HEK293 (cell line): Measurements from ENCODE around the gene LRRC74B.

ENCODE experiments used
- CTCF ChIP-seq: fragments of 450-650 bp; formaldehyde crosslinking; IDR thresholded peaks from 2 replicates; pipeline ENCODE4 v1.5.1; 2016; ENCODE audit warnings: missing biosample characterization, missing genetic modification characterization
- GLI4 ChIP-seq: fragments of 450-650 bp; formaldehyde crosslinking; IDR thresholded peaks from 2 replicates; pipeline ENCODE4 v1.5.1; 2016; ENCODE audit warnings: missing biosample characterization, missing genetic modification characterization
- PRDM10 ChIP-seq: fragments of 450-650 bp; formaldehyde crosslinking; IDR thresholded peaks from 2 replicates; pipeline ENCODE4 v1.5.1; 2016; ENCODE audit warnings: missing biosample characterization, missing genetic modification characterization
- SALL2 ChIP-seq: fragments of 450-650 bp; formaldehyde crosslinking; IDR thresholded peaks from 2 replicates; pipeline ENCODE4 v1.5.0; 2017; ENCODE audit warnings: missing biosample characterization, mild to moderate bottlenecking, missing genetic modification characterization, borderline replicate concordance
- ZNF18 ChIP-seq: fragments of 450-650 bp; formaldehyde crosslinking; IDR thresholded peaks from 2 replicates; pipeline ENCODE4 v1.5.1; 2016; ENCODE audit warnings: missing biosample characterization, missing genetic modification characterization
- ZNF239 ChIP-seq: fragments of 450-650 bp; formaldehyde crosslinking; IDR thresholded peaks from 2 replicates; pipeline ENCODE4 v1.5.1; 2016; ENCODE audit warnings: missing biosample characterization, missing genetic modification characterization
- TF ChIP-seq, protein P1 (sequence below): fragments of 450-650 bp; formaldehyde crosslinking; IDR thresholded peaks from 2 replicates; pipeline ENCODE4 v1.5.1; 2016; ENCODE audit warnings: missing biosample characterization, missing genetic modification characterization

DNA sequence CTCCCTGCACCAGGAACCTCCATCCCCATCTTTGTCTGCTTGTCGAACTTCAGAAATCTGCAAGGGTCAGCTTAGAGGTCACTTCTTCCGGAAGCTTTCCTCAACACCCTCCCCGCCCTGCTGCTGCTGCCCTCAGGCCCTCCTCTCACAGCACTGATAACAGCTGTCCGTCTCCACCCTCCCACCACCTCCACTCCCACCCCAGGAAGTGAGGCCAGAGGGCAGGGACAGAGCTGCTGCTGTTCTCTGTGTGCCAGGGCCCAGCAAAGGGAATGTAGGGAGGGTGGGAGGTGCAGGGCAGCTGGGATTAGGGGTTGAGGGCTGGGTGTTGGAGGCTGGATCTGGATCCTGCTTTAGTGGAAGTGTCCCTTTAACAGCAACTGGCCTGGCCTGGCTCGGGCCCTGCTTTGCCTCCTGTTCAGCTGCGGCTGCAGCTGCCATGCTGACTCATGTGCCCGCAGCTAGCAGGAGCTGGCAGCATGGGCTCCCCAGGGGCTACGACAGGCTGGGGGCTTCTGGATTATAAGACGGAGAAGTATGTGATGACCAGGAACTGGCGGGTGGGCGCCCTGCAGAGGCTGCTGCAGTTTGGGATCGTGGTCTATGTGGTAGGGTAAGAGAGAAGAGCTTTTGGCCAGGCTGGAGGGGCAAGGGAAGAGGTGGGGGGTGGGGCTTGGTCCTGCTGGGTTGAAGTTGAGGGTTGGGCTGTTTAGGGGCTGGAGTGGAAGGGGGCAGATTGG is 30.9 kb upstream of the LRRC74B start, which contains the start of gene P2RX6:
- TF ChIP-seq ZNF18 (tag by site-specific recombination) (no peak), ZNF239 (tag by site-specific recombination) (no peak), PRDM10 (tag by site-specific recombination) (no peak), CTCF (tag by site-specific recombination) (no peak), GLI4 (tag by site-specific recombination) (no peak), SALL2 (no peak)
- TF ChIP-seq, protein P1, sequence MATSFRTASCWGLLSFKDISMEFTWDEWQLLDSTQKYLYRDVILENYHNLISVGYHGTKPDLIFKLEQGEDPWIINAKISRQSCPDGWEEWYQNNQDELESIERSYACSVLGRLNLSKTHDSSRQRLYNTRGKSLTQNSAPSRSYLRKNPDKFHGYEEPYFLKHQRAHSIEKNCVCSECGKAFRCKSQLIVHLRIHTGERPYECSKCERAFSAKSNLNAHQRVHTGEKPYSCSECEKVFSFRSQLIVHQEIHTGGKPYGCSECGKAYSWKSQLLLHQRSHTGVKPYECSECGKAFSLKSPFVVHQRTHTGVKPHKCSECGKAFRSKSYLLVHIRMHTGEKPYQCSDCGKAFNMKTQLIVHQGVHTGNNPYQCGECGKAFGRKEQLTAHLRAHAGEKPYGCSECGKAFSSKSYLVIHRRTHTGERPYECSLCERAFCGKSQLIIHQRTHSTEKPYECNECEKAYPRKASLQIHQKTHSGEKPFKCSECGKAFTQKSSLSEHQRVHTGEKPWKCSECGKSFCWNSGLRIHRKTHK (tag by site-specific recombination), result no peak
